NOMO-1 treated with dmso at 0.1 percent for 144 hours (cell line): Measurements from ENCODE around the gene IGF2BP3.
"Not testable (repeated sequence)": the region's sequence is repeated elsewhere in the genome, so short reads cannot be mapped to it uniquely, and the experiment has no call there.

Source experiments
- DNase-seq: peaks from one replicate; lab custom pipeline; 2025; ENCODE audit not compliant: unreplicated experiment; lab: John Stamatoyannopoulos, UW

Gene IGF2BP3

GRCh38 chr7:23343806-23344475 is 126.3 kb downstream of the IGF2BP3 start:
- DNase-seq = no peak

- no peak for DNase-seq
Measured at GRCh38 chr7:23343102-23343501, 127.2 kb downstream of the IGF2BP3 start.

- DNase-seq = no peak
Measured at GRCh38 chr7:23341846-23342598, 128.3 kb downstream of the IGF2BP3 start.

- DNase-seq = no peak
Measured at GRCh38 chr7:23338863-23339262, 131.4 kb downstream of the IGF2BP3 start.

GRCh38 chr7:23338439-23338838 is 131.9 kb downstream of the IGF2BP3 start:
- no peak for DNase-seq

- no peak for DNase-seq
Measured at GRCh38 chr7:23337374-23337773, 132.9 kb downstream of the IGF2BP3 start.

- DNase-seq = no peak
Measured at GRCh38 chr7:23336799-23337283, 133.4 kb downstream of the IGF2BP3 start.

GRCh38 chr7:23336086-23336485 is 134.2 kb downstream of the IGF2BP3 start:
- DNase-seq = no peak

GRCh38 chr7:23335621-23336020 is 134.7 kb downstream of the IGF2BP3 start:
- no peak for DNase-seq

- DNase-seq = no peak
Measured at GRCh38 chr7:23335136-23335535, 135.2 kb downstream of the IGF2BP3 start.

- no peak for DNase-seq
Measured at GRCh38 chr7:23334482-23335056, 135.7 kb downstream of the IGF2BP3 start.

- DNase-seq = no peak
Measured at GRCh38 chr7:23333671-23334246, 136.5 kb downstream of the IGF2BP3 start.

- no peak for DNase-seq
Measured at GRCh38 chr7:23332910-23333612, 137.2 kb downstream of the IGF2BP3 start.

- no peak for DNase-seq
Measured at GRCh38 chr7:23332193-23332592, 138.1 kb downstream of the IGF2BP3 start.

GRCh38 chr7:23331132-23331531 is 139.2 kb downstream of the IGF2BP3 start:
- DNase-seq = no peak

- DNase-seq = no peak
Measured at GRCh38 chr7:23315366-23315765, 154.9 kb downstream of the IGF2BP3 start.

- not testable (repeated sequence) for DNase-seq
Measured at GRCh38 chr7:23312141-23312540, 158.2 kb downstream of the IGF2BP3 start.

- no peak for DNase-seq
Measured at GRCh38 chr7:23308754-23309153, 161.5 kb downstream of the IGF2BP3 start.

GRCh38 chr7:23306936-23307521 is 163.3 kb downstream of the IGF2BP3 start:
- no peak for DNase-seq

- DNase-seq = no peak
Measured at GRCh38 chr7:23299770-23300300, 170.5 kb downstream of the IGF2BP3 start.
